GM19328 (cell line): ENCODE data around the gene DCAF12L1.

Experiments used
- ATAC-seq: cut with Tn5 transposase; IDR thresholded peaks from one replicate; pipeline ENCODE4 v1.9.1; 2021; ENCODE audit warnings: mild to moderate bottlenecking, moderate library complexity; ENCODE audit not compliant: unreplicated experiment

Gene DCAF12L1

GRCh38 chrX:126552313-126553022 is at the start of gene DCAF12L1:
Gene DCAF12L1, minus strand, starts transcription at chrX:126552814. Its CDS starts 206 bp downstream, at chrX:126552608.
- no peak for ATAC-seq

- ATAC-seq: no peak
Observed at GRCh38 chrX:126580877-126581276, 28.3 kb upstream of the DCAF12L1 start.

DNA sequence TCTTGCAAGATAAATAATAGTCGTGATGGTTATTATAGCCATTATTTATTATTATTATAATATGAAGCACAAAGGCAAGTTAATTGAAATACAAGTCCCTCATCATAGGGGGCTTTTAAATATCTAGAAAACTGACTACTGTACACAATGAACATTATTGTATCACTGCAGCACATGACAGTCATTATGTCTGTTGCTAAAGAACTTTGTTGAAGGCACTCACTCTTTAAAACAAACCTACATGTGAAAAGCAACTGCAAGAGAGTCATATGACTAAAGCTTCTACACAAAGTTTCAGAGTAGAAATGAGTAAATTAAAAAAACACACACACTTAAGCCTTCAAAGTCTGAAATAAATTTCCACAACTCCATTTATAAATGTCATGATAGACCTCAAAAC is 23.3 kb upstream of the DCAF12L1 start:
- ATAC-seq: no peak

DNA sequence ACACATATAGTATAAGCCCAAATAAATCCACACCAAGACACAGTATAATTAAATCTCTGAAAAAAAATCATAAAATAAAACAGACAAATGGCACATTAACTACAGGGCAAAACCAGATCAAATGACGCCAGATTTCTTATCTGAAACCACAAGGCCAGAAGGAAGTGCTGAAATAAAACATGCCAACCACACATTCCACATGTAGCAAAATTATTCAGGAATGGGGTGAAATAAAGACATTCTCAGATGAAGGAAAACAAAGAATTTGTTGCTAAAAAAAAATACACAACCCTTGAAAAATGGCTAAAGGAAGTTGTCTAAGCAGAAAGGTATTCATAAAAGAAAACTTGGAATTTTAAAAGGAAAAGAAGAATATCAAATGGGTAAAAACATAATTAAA is 4.5 kb upstream of the DCAF12L1 start:
- no peak for ATAC-seq

GRCh38 chrX:126551725-126552312 is 795 bp downstream of the DCAF12L1 start:
- no peak for ATAC-seq

DNA sequence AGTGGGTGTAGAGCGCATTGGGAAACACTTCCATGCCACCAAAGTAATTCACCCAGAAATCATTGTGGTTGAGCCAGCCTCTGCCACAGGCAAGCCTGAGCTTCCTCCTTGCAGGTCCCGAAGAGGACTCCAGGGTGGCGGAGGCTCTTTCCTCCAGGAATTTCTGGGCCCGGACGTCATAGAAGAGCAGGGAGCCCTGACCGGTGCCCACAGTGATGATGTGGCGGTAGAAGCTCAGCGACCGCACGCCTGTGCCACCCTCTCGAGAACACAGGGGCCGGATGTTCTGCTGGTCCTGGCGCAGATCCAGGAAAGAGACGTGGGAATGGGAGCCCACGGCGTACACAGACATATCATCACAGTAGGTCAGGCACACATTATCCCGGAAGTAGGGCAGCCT is 1.3 kb downstream of the DCAF12L1 start:
- ATAC-seq: no peak

DNA sequence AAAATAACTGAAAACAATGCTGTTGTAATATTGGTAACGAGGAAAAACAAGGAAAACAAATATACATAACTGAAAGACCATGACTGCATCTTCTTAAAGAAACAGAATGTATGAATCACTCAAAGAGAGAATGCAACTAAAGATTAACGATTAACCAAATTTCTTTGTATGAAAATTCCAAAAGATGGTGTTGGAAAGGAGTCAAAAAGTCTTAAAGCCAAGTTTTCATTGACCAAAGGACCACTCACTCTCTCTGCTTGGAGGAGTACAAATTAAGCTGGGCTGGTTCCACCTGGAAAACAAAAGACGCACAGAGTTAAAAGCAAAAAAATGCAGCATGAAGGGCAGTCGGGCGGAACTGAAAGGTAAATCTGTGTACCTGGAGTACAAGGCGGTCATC is 1.8 kb downstream of the DCAF12L1 start:
- ATAC-seq: no peak

GRCh38 chrX:126509923-126510322 is 42.7 kb downstream of the DCAF12L1 start:
- ATAC-seq: no peak
